Dedifferentiated amniotic fluid mesenchymal stem cell (primary cell): Measurements from ENCODE around the gene SETD1B.
A peak's percentile ranks its signal among the peaks of the same experiment; 100 is the strongest.

ENCODE experiments used
- DNase-seq: peaks from one replicate; pipeline ENCODE4 v3.0.0-alpha.2; 2016; ENCODE audit errors: extremely low spot score

The SETD1B gene

GRCh38 chr12:121795034-121795968 is 8.5 kb upstream of the SETD1B start:
- DNase-seq = peak; percentile 73

GRCh38 chr12:121796855-121797751 is 6.7 kb upstream of the SETD1B start:
- DNase-seq = peak; percentile 74

- DNase-seq = no peak
These were observed 5.6 kb upstream of the SETD1B start for GRCh38 chr12:121797937-121798786.

- DNase-seq = no peak
These were observed 5.0 kb upstream of the SETD1B start for GRCh38 chr12:121798787-121799155.

GRCh38 chr12:121799156-121799841 is 4.5 kb upstream of the SETD1B start:
- DNase-seq = peak; percentile 69

- peak; percentile 65 for DNase-seq
These were observed 3.7 kb upstream of the SETD1B start for GRCh38 chr12:121799842-121800693.

- peak; percentile 62 for DNase-seq
These were observed 2.9 kb upstream of the SETD1B start for GRCh38 chr12:121800694-121801594.

- DNase-seq = no peak
These were observed 2.0 kb upstream of the SETD1B start for GRCh38 chr12:121801595-121802484.

GRCh38 chr12:121802485-121802842 is 1.3 kb upstream of the SETD1B start:
- DNase-seq = no peak

- DNase-seq = peak; percentile 95
These were observed 738 bp upstream of the SETD1B start for GRCh38 chr12:121802843-121803698.

GRCh38 chr12:121804417-121805111 is 755 bp downstream of the SETD1B start:
- no peak for DNase-seq

- no peak for DNase-seq
These were observed 1.6 kb downstream of the SETD1B start for GRCh38 chr12:121805171-121806008.

GRCh38 chr12:121806009-121806545 is 2.3 kb downstream of the SETD1B start:
- DNase-seq = no peak

GRCh38 chr12:121806546-121807423 is 3.0 kb downstream of the SETD1B start:
- DNase-seq = no peak
